GM18519 (cell line): ENCODE measurements around the gene GSTA2.
"Not testable (repeated sequence)": the region's sequence is repeated elsewhere in the genome, so short reads cannot be mapped to it uniquely, and the experiment has no call there.

ENCODE experiments used
- ATAC-seq: cut with Tn5 transposase; IDR thresholded peaks from one replicate; pipeline ENCODE4 v1.9.1; 2021; ENCODE audit warnings: mild to moderate bottlenecking, moderate library complexity; ENCODE audit not compliant: unreplicated experiment, low FRiP score

The GSTA2 gene

GRCh38 chr6:52727908-52728307 is 35.4 kb downstream of the GSTA2 start:
- ATAC-seq, result no peak

DNA sequence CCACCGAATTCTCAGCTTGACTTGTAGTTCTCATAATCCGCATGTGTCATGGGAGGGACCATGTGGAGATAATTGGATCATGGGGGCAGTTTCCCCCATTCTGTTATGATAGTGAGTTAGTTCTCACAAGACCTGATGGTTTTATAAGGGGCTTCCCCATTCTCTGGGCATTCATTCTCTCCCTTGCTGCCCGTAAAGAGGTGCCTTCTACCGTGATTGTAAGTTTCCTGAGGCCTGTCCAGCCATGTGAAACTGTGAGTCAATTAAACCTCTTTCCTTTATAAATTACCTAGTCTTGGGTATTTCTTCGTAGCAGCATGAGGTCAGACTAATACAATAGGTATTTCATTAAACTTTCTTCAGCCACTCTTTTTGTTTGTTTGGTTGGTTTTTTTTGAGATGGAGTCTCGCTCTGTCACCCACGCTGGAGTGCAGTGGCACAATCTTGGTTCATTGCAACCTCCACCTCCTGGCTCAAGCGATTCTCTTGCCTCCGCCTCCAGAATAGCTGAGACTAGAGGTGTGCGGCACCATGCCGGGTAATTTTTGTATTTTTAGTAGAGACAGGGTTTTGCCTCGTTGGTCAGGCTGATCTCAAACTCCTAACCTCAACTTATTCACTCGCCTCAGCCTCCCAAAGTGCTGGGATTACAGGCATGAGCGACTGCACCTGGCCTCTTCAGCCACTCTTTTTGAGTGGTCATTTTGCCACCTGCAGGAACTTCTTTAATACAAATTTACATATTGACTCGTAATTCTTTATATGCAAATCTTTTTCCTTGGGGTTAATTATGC is 36.3 kb downstream of the GSTA2 start:
- no peak for ATAC-seq

- no peak for ATAC-seq
Measured at GRCh38 chr6:52726193-52726542, 37.1 kb downstream of the GSTA2 start.

DNA sequence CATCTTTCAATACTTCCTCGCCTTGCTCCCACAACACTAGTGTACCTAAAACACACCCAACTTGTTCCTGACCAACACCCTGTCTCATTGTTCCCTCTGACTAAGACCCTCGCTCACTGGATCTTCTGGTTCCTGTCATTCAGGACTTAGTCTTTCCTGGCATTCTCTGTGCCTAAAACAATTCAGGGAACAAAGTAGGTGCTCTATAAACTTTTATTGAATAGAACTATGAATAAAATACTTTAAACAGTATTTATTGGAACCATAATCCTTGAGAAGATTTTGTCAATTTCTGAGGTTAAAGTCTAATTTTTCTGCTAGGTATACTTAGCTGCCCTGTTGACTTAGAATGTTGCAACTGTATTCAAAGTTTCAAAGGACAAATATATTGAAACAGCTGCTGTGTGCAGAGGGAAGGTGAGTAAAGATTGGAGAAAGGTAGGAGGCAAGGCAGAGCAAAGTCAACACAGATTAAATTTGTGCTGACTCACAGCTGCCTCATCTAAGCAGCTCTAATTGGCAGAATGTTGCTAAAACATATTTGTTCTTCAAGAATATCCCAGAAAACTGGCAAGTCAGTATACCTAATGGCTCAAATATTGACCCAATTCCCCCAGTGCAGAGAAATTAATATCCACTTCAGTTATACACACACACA is 37.6 kb downstream of the GSTA2 start:
- ATAC-seq, result no peak

GRCh38 chr6:52725143-52725534 is 38.1 kb downstream of the GSTA2 start:
- ATAC-seq, result no peak

DNA sequence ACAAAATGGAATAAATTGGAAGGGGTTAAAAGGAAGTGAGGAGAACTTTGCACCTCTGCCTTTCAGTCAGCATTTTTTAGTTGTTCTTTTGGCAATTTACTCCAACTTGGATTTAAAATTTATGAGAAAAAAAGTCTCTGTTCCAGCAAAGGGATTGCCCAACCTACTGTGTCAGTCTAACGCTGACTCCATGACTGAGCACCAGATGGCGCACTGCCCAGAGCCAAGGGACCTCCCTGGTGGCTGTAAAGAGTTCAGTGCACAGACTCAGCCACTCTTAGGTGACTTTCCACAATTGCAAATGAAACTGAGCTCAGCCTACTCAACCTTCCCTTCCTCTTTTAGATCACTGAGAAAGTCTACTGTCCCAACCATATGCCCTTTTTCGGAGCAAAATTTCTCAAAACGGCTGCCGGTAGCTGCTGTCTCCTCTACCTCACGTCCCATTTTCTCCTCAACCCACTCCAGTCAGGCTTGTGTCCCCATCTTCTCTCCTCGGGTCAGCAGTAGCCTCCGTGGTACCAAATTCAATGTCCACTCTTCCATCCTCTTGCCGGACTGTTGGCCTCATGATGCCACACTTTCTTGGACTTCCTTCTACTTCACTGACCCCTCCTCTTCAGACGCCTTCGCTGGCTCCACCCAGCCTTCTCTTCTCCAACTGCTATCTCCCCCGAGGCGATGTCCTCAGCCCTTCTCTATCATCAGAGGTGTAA is 38.7 kb downstream of the GSTA2 start:
- peak; percentile 100 for ATAC-seq

- ATAC-seq, result no peak
Measured at GRCh38 chr6:52724042-52724405, 39.3 kb downstream of the GSTA2 start.

GRCh38 chr6:52720321-52720720 is 43.0 kb downstream of the GSTA2 start:
- no peak for ATAC-seq

DNA sequence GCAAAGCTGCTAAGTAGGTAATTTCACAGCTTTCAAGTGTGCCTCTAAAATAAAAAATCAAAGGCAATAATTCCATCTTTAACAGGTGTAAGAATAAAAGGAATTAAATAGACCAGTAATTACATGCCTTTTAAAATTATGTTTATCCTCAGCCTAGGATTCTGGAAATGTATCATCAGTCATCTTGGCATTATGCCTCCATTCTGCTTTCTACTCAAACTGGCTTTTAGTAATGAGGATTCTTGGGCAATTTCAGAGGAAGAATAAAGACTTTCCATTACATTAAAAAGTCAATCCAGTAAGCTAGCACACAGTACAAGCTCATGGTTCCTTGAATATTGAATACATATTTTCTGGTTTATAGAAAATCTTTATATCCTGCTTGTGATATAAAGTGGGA is 44.7 kb downstream of the GSTA2 start:
- ATAC-seq, result no peak

DNA sequence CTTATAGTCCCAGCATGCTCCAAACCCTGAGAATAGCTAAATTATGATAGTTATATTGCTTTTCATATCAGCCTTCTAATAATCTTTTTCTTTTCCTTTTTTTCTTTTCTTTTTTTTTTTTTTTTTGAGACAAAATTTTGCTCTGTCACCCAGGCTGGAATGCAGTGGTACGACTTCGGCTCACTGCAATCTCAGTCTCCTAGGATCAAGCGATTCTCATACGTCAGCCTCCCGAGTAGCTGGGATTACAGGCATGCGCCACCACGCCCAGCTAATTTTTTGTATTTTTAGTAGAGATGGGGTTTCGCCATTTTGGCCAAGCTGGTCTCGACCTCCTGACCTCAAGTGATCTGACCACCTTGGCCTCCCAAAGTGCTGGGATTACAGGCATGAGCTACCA is 48.5 kb downstream of the GSTA2 start:
- ATAC-seq, result not testable (repeated sequence)

GRCh38 chr6:52712136-52712535 is 51.1 kb downstream of the GSTA2 start:
- ATAC-seq, result no peak

GRCh38 chr6:52707963-52708680 is 55.2 kb downstream of the GSTA2 start:
- ATAC-seq, result no peak

DNA sequence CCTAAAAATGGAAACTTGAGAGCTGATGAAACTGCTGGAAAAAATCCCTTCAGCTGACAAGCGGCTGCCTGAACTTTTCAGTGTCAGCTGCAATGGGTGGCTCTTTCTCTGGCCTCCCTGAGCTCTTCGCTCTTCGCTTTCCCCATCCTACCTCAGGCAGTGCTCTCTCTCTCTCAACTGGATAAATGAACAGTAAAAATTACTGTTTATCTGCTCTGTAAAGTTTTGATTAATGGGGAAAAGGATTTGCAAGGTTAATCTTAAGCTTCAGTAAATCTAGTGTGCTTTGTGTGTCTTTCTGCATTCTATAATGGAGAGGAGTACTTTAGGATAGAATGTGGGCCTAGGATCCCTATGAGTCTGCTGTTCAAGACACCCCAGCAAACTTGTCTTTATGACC is 57.3 kb downstream of the GSTA2 start:
- ATAC-seq, result no peak

DNA sequence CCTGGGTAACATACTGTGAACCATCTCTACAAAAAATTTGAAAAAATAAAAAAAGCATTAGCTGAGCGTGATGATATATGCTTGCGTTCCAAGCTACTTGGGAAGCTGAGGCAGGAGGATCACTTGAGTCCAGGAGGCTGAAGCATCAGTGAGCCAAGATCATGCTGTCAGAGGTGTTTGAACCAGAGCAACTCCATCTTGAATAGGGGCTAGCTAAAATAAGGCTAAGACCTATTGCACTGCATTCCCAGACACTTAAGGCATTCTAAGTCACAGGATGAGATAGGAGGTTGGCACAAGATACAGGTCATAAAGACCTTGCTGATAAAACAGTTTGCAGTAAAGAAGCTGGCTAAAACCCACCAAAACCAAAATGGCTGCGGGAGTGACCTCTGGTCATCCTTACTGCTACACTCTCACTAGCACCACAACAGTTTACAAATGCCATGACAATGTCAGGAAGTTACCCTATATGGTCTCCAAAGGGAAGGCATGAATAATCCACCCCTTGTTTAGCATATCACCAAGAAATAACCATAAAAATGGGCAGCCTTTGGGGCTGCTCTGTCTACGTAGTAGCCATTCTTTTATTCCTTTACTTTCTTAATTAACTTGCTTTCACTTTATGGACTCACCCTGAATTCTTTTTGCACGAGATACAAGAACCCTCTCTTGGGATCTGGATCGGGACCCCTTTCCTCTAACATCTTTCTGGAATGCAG is 58.3 kb downstream of the GSTA2 start:
- not testable (repeated sequence) for ATAC-seq

DNA sequence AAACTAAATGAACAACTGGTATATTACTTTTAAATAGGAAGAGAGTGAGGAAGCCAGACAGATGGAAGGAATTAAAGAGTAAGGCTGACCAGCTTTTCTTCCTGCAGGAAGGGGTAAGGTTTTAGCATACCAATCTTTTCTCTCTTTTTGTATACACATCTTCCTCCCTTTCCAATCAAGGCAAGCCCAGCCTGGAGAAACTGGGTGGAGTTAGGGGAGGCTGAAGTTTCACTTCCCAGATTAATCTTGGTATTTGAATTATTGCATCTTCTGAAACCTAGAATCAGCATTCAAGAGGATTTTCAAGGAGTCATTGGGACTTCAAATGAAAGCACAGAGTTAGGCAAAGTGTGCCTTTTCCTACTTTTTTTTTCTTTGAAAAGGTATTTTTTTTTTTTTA is 59.2 kb downstream of the GSTA2 start:
- no peak for ATAC-seq
